Liver (tissue), 3 donors: Measurements from ENCODE around the gene NXPE4.

Experiments used
- CTCF ChIP-seq: fragments of 150-350 bp; IDR thresholded peaks from 2 replicates; pipeline ENCODE4 v1.5.1; 2017; ENCODE audit warnings: improper control_type of control experiment, low read depth, low read length; ENCODE audit not compliant: missing input control
- GABPA ChIP-seq, 2 donors: IDR thresholded peaks in 1 of 2; conservative IDR thresholded peaks in 1 of 2; 2 replicates each; pipeline ENCODE4 v1.6.1; 2016; ENCODE audit warnings: antibody characterized with exemption in 2 of 2, mild to moderate bottlenecking in 1 of 2, moderate library complexity in 1 of 2
- JUND ChIP-seq, 2 donors: IDR thresholded peaks; 2 replicates each; pipeline ENCODE4 v1.6.1; 2016; ENCODE audit warnings: antibody characterized with exemption in 2 of 2
- RAD21 ChIP-seq, 2 donors: IDR thresholded peaks; 2 replicates each; pipeline ENCODE4 v1.6.1; 2016; ENCODE audit warnings: antibody characterized with exemption in 2 of 2, mild to moderate bottlenecking in 2 of 2
- SP1 ChIP-seq: IDR thresholded peaks from 2 replicates; pipeline ENCODE4 v1.6.1; 2018; ENCODE audit warnings: antibody characterized with exemption, mild to moderate bottlenecking
- TF ChIP-seq, protein P1 (sequence below): IDR thresholded peaks from 2 replicates; pipeline ENCODE4 v1.6.1; 2016; ENCODE audit warnings: antibody characterized with exemption
- TF ChIP-seq, protein P2 (sequence below): IDR thresholded peaks from 2 replicates; pipeline ENCODE4 v1.6.1; 2016; ENCODE audit warnings: antibody characterized with exemption, mild to moderate bottlenecking
- donor health status: healthy.
- donor health status: healthy.

DNA sequence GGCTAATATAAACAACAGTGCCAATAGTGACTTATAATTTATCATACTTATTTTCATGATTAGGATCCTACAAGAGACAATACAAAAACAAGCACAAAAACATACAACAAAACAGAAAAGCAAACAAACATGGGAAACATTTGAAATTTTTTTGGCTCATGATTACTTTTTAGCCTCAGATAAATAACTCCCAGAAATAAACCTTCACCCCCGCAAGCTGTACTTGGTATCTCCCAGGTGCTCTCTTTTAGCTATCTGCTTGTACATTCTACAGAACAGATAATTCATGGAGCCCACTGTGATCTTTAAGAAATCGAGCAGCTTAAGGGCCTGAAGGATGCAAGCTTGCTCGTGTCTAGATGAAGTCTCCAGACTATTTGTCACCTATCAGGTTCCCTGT lies 883 bp downstream of the NXPE4 start:
- TF ChIP-seq RAD21 (IDR thresholded peaks at IDR 0.05) (no peak), SP1 (no peak), CTCF (no peak), GABPA (IDR thresholded peaks at IDR 0.05 in 1 of 2, conservative IDR thresholded peaks at IDR 0.05 in 1 of 2) (no peak), JUND (IDR thresholded peaks at IDR 0.05) (no peak)
- TF ChIP-seq, protein P1, sequence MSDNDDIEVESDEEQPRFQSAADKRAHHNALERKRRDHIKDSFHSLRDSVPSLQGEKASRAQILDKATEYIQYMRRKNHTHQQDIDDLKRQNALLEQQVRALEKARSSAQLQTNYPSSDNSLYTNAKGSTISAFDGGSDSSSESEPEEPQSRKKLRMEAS = no peak
- TF ChIP-seq, protein P2, sequence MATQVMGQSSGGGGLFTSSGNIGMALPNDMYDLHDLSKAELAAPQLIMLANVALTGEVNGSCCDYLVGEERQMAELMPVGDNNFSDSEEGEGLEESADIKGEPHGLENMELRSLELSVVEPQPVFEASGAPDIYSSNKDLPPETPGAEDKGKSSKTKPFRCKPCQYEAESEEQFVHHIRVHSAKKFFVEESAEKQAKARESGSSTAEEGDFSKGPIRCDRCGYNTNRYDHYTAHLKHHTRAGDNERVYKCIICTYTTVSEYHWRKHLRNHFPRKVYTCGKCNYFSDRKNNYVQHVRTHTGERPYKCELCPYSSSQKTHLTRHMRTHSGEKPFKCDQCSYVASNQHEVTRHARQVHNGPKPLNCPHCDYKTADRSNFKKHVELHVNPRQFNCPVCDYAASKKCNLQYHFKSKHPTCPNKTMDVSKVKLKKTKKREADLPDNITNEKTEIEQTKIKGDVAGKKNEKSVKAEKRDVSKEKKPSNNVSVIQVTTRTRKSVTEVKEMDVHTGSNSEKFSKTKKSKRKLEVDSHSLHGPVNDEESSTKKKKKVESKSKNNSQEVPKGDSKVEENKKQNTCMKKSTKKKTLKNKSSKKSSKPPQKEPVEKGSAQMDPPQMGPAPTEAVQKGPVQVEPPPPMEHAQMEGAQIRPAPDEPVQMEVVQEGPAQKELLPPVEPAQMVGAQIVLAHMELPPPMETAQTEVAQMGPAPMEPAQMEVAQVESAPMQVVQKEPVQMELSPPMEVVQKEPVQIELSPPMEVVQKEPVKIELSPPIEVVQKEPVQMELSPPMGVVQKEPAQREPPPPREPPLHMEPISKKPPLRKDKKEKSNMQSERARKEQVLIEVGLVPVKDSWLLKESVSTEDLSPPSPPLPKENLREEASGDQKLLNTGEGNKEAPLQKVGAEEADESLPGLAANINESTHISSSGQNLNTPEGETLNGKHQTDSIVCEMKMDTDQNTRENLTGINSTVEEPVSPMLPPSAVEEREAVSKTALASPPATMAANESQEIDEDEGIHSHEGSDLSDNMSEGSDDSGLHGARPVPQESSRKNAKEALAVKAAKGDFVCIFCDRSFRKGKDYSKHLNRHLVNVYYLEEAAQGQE = no peak
